A549 (cell line): Measurements from ENCODE around the gene MAML3. TPM values are rescaled to one million over a fixed set of nuclear protein-coding genes. Genes with fewer than 3 reads are reported as not detected.

Source experiments
- ATAC-seq, 2 experiments: fragments of 200-7000 bp in 1 of 2; fragments of >200 bp in 1 of 2; cut with Nextera tagmentation in 1 of 2; cut with Tn5 transposase in 1 of 2; 3 replicates each; pipeline versions ENCODE4 v1.8.0 to v1.9.1; 2018 to 2020; ENCODE audit warnings: mild to moderate bottlenecking in 1 of 2, moderate library complexity in 1 of 2
- CTCF ChIA-PET: fragments of 300-600 bp; sonication (Branson Sonifier 250); formaldehyde crosslinking; extraction: SDS; loops from one replicate; lab custom pipeline; 2021; ENCODE audit warnings: antibody characterized with exemption, inconsistent platforms; lab: Yijun Ruan, JAX
- POLR2A ChIA-PET: fragments of 350-600 bp; formaldehyde crosslinking; extraction: SDS; loops from one replicate; lab custom pipeline; 2021; ENCODE audit warnings: antibody characterized with exemption, inconsistent platforms; lab: Yijun Ruan, JAX
- DNase-seq, 2 experiments: peaks; one replicate each; pipeline versions ENCODE4 v3.0.0 to v3.0.0-alpha.2; 2011 to 2016; ENCODE audit warnings: low read depth in 1 of 2, low spot score in 1 of 2
- FAIRE-seq: peaks from 2 replicates; lab custom pipeline; 2011; peaks lifted over from hg19 to GRCh38; lab: Jason Lieb, UNC
- H3K27ac ChIP-seq, 2 experiments: fragments of >200 bp; sonication (Bioruptor Twin); formaldehyde crosslinking; 3 replicates each; pipeline ENCODE4 v1.5.1; 2016 to 2017
- H3K4me1 ChIP-seq: fragments of >200 bp; sonication (Bioruptor Twin); formaldehyde crosslinking; 3 replicates; pipeline ENCODE4 v1.6.1; 2016
- H3K4me2 ChIP-seq: fragments of >200 bp; sonication (Bioruptor Twin); formaldehyde crosslinking; 3 replicates; pipeline ENCODE4 v1.6.1; 2016
- H3K4me3 ChIP-seq: fragments of >200 bp; sonication (Bioruptor Twin); formaldehyde crosslinking; 3 replicates; pipeline ENCODE4 v1.5.1; 2016
- H3K9me3 ChIP-seq: fragments of >200 bp; sonication (Bioruptor Twin); formaldehyde crosslinking; 3 replicates; pipeline ENCODE4 v1.6.1; 2016
- BCL3 ChIP-seq: fragments of >200 bp; sonication (Bioruptor Twin); formaldehyde crosslinking; IDR thresholded peaks from 3 replicates; pipeline ENCODE4 v1.6.1; 2016
- CHD4 ChIP-seq: fragments of 200-600 bp; sonication (generic); IDR thresholded peaks from 2 replicates; pipeline ENCODE4 v1.6.1; 2016; ENCODE audit warnings: antibody characterized with exemption, mild to moderate bottlenecking, borderline replicate concordance
- CTCF ChIP-seq: fragments of >200 bp; sonication (Bioruptor Twin); formaldehyde crosslinking; IDR thresholded peaks from 3 replicates; pipeline ENCODE4 v1.5.1; 2016
- EHMT2 ChIP-seq: fragments of 200-600 bp; sonication (generic); IDR thresholded peaks from 2 replicates; pipeline ENCODE4 v1.6.1; 2016; ENCODE audit warnings: antibody characterized with exemption, low read depth, mild to moderate bottlenecking, moderate library complexity
- FOSB ChIP-seq: fragments of 250-450 bp; sonication (Bioruptor Pico); IDR thresholded peaks from 2 replicates; pipeline ENCODE4 v1.5.0; 2020; ENCODE audit warnings: mild to moderate bottlenecking, moderate library complexity
- FOXS1 ChIP-seq: fragments of 250-450 bp; sonication (Bioruptor Pico); IDR thresholded peaks from 2 replicates; pipeline ENCODE4 v1.5.0; 2020; ENCODE audit warnings: mild to moderate bottlenecking, moderate library complexity
- HEYL ChIP-seq: fragments of 250-450 bp; sonication (Bioruptor Pico); IDR thresholded peaks from 2 replicates; pipeline ENCODE4 v1.8.0; 2021; ENCODE audit warnings: mild to moderate bottlenecking, moderate library complexity
- JUN ChIP-seq, 2 experiments: fragments of >200 bp; sonication (Bioruptor Twin); formaldehyde crosslinking; IDR thresholded peaks; 2 replicates in 1 of 2; 3 replicates in 1 of 2; pipeline ENCODE4 v1.6.1; 2016 to 2017
- JUNB ChIP-seq: fragments of >200 bp; sonication (Bioruptor Twin); formaldehyde crosslinking; IDR thresholded peaks from 2 replicates; pipeline ENCODE4 v1.6.1; 2016
- KDM1A ChIP-seq: fragments of 200-600 bp; sonication (generic); IDR thresholded peaks from 2 replicates; pipeline ENCODE4 v1.6.1; 2016; ENCODE audit warnings: low read depth, mild to moderate bottlenecking
- KDM5A ChIP-seq: fragments of 200-600 bp; sonication (generic); IDR thresholded peaks from 2 replicates; pipeline ENCODE4 v1.6.1; 2016; ENCODE audit warnings: antibody characterized with exemption, mild to moderate bottlenecking
- MYC ChIP-seq: IDR thresholded peaks from 2 replicates; pipeline ENCODE4 v1.6.1; 2012; ENCODE audit warnings: mild to moderate bottlenecking, inconsistent platforms, low read length, improper control_type of control experiment, borderline replicate concordance
- NR3C1 ChIP-seq: fragments of >200 bp; sonication (Bioruptor Twin); formaldehyde crosslinking; IDR thresholded peaks from 3 replicates; pipeline ENCODE4 v1.6.1; 2017
- POLR2AphosphoS2 ChIP-seq: conservative IDR thresholded peaks from 2 replicates; pipeline ENCODE4 v1.6.1; 2012; ENCODE audit warnings: low read length, improper control_type of control experiment, inconsistent platforms
- RAD21 ChIP-seq, 2 experiments: fragments of >200 bp in 1 of 2; sonication (Bioruptor Twin) in 1 of 2; formaldehyde crosslinking in 1 of 2; IDR thresholded peaks in 1 of 2; conservative IDR thresholded peaks in 1 of 2; 2 replicates in 1 of 2; 3 replicates in 1 of 2; pipeline ENCODE4 v1.6.1; 2012 to 2018; ENCODE audit warnings: inconsistent platforms in 1 of 2
- RNF2 ChIP-seq: fragments of 200-600 bp; sonication (generic); IDR thresholded peaks from 2 replicates; pipeline ENCODE4 v1.6.1; 2016; ENCODE audit warnings: low read depth, mild to moderate bottlenecking, antibody characterized with exemption, moderate library complexity, borderline replicate concordance
- SREBF2 ChIP-seq: fragments of 450-650 bp; IDR thresholded peaks from 2 replicates; pipeline ENCODE4 v1.6.1; 2014; ENCODE audit warnings: mild to moderate bottlenecking, moderate library complexity
- TFCP2L1 ChIP-seq: fragments of 250-450 bp; sonication (Bioruptor Pico); IDR thresholded peaks from 2 replicates; pipeline ENCODE4 v1.5.0; 2021; ENCODE audit warnings: mild to moderate bottlenecking
- USF2 ChIP-seq: fragments of 450-650 bp; IDR thresholded peaks from 2 replicates; pipeline ENCODE4 v1.6.1; 2014; ENCODE audit warnings: antibody characterized with exemption
- ZFP36 ChIP-seq: fragments of 450-650 bp; IDR thresholded peaks from 2 replicates; pipeline ENCODE4 v1.6.1; 2014; ENCODE audit warnings: borderline replicate concordance; ENCODE audit not compliant: partially characterized antibody
- ZSCAN20 ChIP-seq: fragments of 250-450 bp; sonication (Bioruptor Pico); IDR thresholded peaks from 2 replicates; pipeline ENCODE4 v1.8.0; 2022; ENCODE audit warnings: mild to moderate bottlenecking, moderate library complexity
- WGBS: methylation state at CpG from one replicate; pipeline ENCODE4 v1.1.6; 2017; ENCODE audit errors: missing lambda C conversion rate; 5-methylcytosine and 5-hydroxymethylcytosine counted together
- polyA plus RNA-seq, 4 experiments: library from polyadenylated mRNA; depleted of rRNA in 3 of 4; stranded (reverse); fragments of >200 nt; fragmentation: RNase III in 1 of 4; extraction: RNeasy Plus Mini Kit Qiagen cat#74134 plus additional on column Dnase treatment in 1 of 4; gene quantifications; 2 replicates in 3 of 4; 3 replicates in 1 of 4; pipeline ENCODE4 v1.2.3, GENCODE V29; 2011 to 2017
- TF ChIP-seq, protein P1 (sequence below): fragments of 200-600 bp; sonication (generic); IDR thresholded peaks from 2 replicates; pipeline ENCODE4 v1.6.1; 2016; ENCODE audit warnings: antibody characterized with exemption, mild to moderate bottlenecking, moderate library complexity
- TF ChIP-seq, protein P2 (sequence below): IDR thresholded peaks from 2 replicates; pipeline ENCODE4 v1.6.1; 2012; ENCODE audit warnings: low read depth, borderline replicate concordance

The MAML3 gene
- polyA plus RNA-seq, 2 of the 4 experiments (the other 2 are of a cell fraction) = 9.0 to 22.2 TPM

DNA sequence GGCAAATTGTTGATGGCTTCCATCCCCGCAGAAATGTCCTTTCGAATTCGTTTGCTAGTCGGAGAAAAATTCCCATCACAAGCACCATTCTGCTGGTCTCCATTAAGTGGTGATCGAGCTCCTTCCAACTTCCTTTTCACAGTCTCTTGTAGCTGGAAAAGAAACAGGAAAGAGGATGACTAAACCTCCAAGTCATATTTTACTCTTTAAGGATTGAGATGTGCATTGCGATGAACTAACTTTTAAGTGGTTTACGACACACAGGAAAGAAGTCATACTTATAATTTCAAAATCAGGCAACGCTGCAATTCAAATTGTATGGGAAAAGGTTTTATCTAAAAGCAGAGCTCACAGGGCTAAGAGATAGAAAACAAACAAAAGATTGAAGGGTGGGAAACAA is 263.2 kb downstream of the MAML3 start:
- H3K4me3 ChIP-seq = no peak overlapping the region
- H3K4me1 ChIP-seq = peaks cover 38% of the 10 kb centered on the region
- H3K9me3 ChIP-seq = no peaks in the 10 kb centered on the region
- no peak for DNase-seq
- FAIRE-seq = no peak
- H3K4me2 ChIP-seq = no peak overlapping the region
- 96% methylated on average over 8 of the region's 8 CpGs for WGBS
- no peak overlapping the region for H3K27ac ChIP-seq
- TF ChIP-seq USF2 (no peak), RAD21 (conservative IDR thresholded peaks at IDR 0.05 in 1 of 2, IDR thresholded peaks at IDR 0.05 in 1 of 2) (no peak), HEYL (CRISPR knock-in tag) (no peak), EHMT2 (no peak), SREBF2 (no peak), RNF2 (no peak)
- ChIA-PET CTCF (no interaction called here), POLR2A (no interaction called here)
- no peak for ATAC-seq

DNA sequence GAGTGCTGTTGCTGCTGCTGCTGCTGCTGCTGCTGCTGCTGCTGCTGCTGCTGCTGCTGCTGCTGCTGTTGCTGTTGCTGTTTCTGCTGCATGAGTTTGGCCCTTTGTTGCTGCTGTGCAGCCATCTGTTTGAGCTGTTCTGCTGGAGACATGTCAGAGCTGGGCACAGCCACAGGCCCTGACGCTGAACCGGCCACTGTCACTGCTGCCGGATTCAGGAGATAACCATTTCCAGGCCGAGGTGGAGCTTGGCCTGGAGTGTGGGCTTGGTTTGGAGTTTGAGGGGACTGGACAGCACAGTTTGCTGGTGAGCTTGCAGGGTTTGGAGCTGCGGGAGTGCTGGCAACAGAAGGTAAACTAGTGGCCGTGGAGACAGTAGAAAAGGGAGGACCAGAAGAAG is 264.1 kb downstream of the MAML3 start:
- no peak for TF ChIP-seq MYC
- TF ChIP-seq, protein P1, sequence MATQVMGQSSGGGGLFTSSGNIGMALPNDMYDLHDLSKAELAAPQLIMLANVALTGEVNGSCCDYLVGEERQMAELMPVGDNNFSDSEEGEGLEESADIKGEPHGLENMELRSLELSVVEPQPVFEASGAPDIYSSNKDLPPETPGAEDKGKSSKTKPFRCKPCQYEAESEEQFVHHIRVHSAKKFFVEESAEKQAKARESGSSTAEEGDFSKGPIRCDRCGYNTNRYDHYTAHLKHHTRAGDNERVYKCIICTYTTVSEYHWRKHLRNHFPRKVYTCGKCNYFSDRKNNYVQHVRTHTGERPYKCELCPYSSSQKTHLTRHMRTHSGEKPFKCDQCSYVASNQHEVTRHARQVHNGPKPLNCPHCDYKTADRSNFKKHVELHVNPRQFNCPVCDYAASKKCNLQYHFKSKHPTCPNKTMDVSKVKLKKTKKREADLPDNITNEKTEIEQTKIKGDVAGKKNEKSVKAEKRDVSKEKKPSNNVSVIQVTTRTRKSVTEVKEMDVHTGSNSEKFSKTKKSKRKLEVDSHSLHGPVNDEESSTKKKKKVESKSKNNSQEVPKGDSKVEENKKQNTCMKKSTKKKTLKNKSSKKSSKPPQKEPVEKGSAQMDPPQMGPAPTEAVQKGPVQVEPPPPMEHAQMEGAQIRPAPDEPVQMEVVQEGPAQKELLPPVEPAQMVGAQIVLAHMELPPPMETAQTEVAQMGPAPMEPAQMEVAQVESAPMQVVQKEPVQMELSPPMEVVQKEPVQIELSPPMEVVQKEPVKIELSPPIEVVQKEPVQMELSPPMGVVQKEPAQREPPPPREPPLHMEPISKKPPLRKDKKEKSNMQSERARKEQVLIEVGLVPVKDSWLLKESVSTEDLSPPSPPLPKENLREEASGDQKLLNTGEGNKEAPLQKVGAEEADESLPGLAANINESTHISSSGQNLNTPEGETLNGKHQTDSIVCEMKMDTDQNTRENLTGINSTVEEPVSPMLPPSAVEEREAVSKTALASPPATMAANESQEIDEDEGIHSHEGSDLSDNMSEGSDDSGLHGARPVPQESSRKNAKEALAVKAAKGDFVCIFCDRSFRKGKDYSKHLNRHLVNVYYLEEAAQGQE = no peak
- TF ChIP-seq BCL3 = no peak
- TF ChIP-seq ZSCAN20 (CRISPR knock-in tag) = no peak
- no peak for TF ChIP-seq ZFP36
- no peak for TF ChIP-seq CTCF
- ATAC-seq = no peak
- Histone ChIP-seq H3K9me3 (no peaks in the 10 kb centered on the region), H3K4me2 (no peak overlapping the region), H3K27ac (no peak overlapping the region), H3K4me1 (peaks cover 38% of the 10 kb centered on the region), H3K4me3 (no peak overlapping the region)
- ChIA-PET POLR2A (no interaction called here), CTCF (no interaction called here)
- FAIRE-seq = no peak
- no peak for DNase-seq
- 100% methylated on average over 2 of the region's 6 CpGs for WGBS

- Histone ChIP-seq H3K4me2 (no peak overlapping the region), H3K4me1 (peaks cover 38% of the 10 kb centered on the region), H3K4me3 (no peak overlapping the region), H3K27ac (no peak overlapping the region), H3K9me3 (no peaks in the 10 kb centered on the region)
- ChIA-PET CTCF (no interaction called here), POLR2A (no interaction called here)
- FAIRE-seq (no peak), DNase-seq (no peak), ATAC-seq (no peak)
- WGBS = 84% methylated on average over 7 of the region's 8 CpGs
- no peak for TF ChIP-seq NR3C1
- TF ChIP-seq, protein P2, sequence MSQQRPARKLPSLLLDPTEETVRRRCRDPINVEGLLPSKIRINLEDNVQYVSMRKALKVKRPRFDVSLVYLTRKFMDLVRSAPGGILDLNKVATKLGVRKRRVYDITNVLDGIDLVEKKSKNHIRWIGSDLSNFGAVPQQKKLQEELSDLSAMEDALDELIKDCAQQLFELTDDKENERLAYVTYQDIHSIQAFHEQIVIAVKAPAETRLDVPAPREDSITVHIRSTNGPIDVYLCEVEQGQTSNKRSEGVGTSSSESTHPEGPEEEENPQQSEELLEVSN = no peak
- TF ChIP-seq FOXS1 (CRISPR knock-in tag) = no peak
- no peak for TF ChIP-seq JUNB
- no peak for TF ChIP-seq KDM5A
- no peak for TF ChIP-seq SREBF2
- TF ChIP-seq FOSB = no peak
- no peak for TF ChIP-seq TFCP2L1 (CRISPR knock-in tag)
- no peak for TF ChIP-seq KDM1A
- TF ChIP-seq POLR2AphosphoS2 = no peak
- TF ChIP-seq, protein P1 = no peak
- TF ChIP-seq JUN (IDR thresholded peaks at IDR 0.05) = no peak
- no peak for TF ChIP-seq CHD4
Observed at GRCh38 chr4:139889264-139889663, 264.7 kb downstream of the MAML3 start.
